Prostate gland (tissue), 2 donors: ENCODE data around the gene NLRC5.

Experiments
- POLR2A ChIP-seq: fragments of 450-650 bp; IDR thresholded peaks from one replicate; pipeline ENCODE4 v1.6.1; 2016; ENCODE audit warnings: antibody characterized with exemption, mild to moderate bottlenecking
- POLR2AphosphoS5 ChIP-seq: sonication (generic); formaldehyde crosslinking; IDR thresholded peaks from one replicate; pipeline ENCODE4 v1.6.1; 2017; ENCODE audit warnings: antibody characterized with exemption
- TF ChIP-seq, protein P1 (sequence below), 4 experiments: fragments of 200-600 bp in 2 of 4; fragments of 450-650 bp in 2 of 4; sonication (generic) in 2 of 4; IDR thresholded peaks; 1 replicate in 3 of 4; 2 replicates in 1 of 4; pipeline ENCODE4 v1.5.1; 2016 to 2019; ENCODE audit warnings: antibody characterized with exemption in 4 of 4, mild to moderate bottlenecking in 2 of 4, moderate library complexity in 2 of 4

GRCh38 chr16:56999409-57000270, 10.3 kb downstream of the NLRC5 start:
- TF ChIP-seq POLR2AphosphoS5 (no peak), POLR2A (no peak)
- TF ChIP-seq, protein P1, sequence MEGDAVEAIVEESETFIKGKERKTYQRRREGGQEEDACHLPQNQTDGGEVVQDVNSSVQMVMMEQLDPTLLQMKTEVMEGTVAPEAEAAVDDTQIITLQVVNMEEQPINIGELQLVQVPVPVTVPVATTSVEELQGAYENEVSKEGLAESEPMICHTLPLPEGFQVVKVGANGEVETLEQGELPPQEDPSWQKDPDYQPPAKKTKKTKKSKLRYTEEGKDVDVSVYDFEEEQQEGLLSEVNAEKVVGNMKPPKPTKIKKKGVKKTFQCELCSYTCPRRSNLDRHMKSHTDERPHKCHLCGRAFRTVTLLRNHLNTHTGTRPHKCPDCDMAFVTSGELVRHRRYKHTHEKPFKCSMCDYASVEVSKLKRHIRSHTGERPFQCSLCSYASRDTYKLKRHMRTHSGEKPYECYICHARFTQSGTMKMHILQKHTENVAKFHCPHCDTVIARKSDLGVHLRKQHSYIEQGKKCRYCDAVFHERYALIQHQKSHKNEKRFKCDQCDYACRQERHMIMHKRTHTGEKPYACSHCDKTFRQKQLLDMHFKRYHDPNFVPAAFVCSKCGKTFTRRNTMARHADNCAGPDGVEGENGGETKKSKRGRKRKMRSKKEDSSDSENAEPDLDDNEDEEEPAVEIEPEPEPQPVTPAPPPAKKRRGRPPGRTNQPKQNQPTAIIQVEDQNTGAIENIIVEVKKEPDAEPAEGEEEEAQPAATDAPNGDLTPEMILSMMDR (IDR thresholded peaks at IDR 0.05), result no peak
